B cell (primary cell): ENCODE measurements around the gene TRPM6. TPM values are rescaled to one million over a fixed set of nuclear protein-coding genes. Genes with fewer than 3 reads are reported as not detected.

Experiments used
- ATAC-seq: fragments of 200-7000 bp; cut with Tn5 transposase; one replicate; pipeline ENCODE4 v1.10.0; 2021; ENCODE audit warnings: low read depth, mild to moderate bottlenecking, moderate number of reproducible peaks, moderate library complexity
- CTCF ChIA-PET: fragments of 350-600 bp; sonication (Branson Sonifier 250); formaldehyde crosslinking; loops from one replicate; lab custom pipeline; 2021; ENCODE audit warnings: antibody characterized with exemption, inconsistent platforms; lab: Charles Lee
- POLR2A ChIA-PET: fragments of 350-600 bp; sonication (Branson Sonifier 250); formaldehyde crosslinking; loops from one replicate; lab custom pipeline; 2021; ENCODE audit warnings: antibody characterized with exemption; lab: Charles Lee
- DNase-seq: peaks from one replicate; pipeline ENCODE4 v3.0.0; 2013
- H2AFZ ChIP-seq: 2 replicates; pipeline ENCODE4 v1.6.1; 2012; ENCODE audit warnings: mild to moderate bottlenecking, low read depth, low read length; ENCODE audit not compliant: insufficient read depth, poor library complexity, severe bottlenecking
- H3K27ac ChIP-seq, 2 donors: 1 replicate in 1 of 2; 2 replicates in 1 of 2; pipeline ENCODE4 v1.5.1; 2012 to 2013; ENCODE audit warnings: low read length in 2 of 2, mild to moderate bottlenecking in 2 of 2, moderate library complexity in 1 of 2
- H3K27me3 ChIP-seq, 4 experiments: fragments of 200-600 bp in 1 of 4; sonication (generic) in 1 of 4; replicated peaks in 1 of 4; 1 replicate in 2 of 4; 2 replicates in 2 of 4; pipeline versions ENCODE4 v1.6.1 to v1.7.0; 2013 to 2016; ENCODE audit warnings: low read length in 3 of 4, mild to moderate bottlenecking in 2 of 4, mixed read lengths in 1 of 4, moderate library complexity in 1 of 4; ENCODE audit not compliant: insufficient read depth in 4 of 4, control insufficient read depth in 3 of 4; ENCODE audit errors: control extremely low read depth in 1 of 4
- H3K36me3 ChIP-seq, 2 experiments: replicated peaks in 1 of 2; 1 replicate in 1 of 2; 2 replicates in 1 of 2; pipeline versions ENCODE4 v1.6.1 to v1.7.1; 2013; ENCODE audit warnings: low read length in 1 of 2; ENCODE audit not compliant: insufficient read depth in 2 of 2, control insufficient read depth in 1 of 2; ENCODE audit errors: control extremely low read depth in 1 of 2, extremely low read depth in 1 of 2
- H3K4me1 ChIP-seq, 2 donors: fragments of 200-600 bp in 1 of 2; sonication (generic) in 1 of 2; 1 replicate in 1 of 2; 2 replicates in 1 of 2; pipeline versions ENCODE4 v1.5.1 to v1.6.1; 2013 to 2017; ENCODE audit warnings: low read length in 2 of 2; ENCODE audit not compliant: control insufficient read depth in 2 of 2, insufficient read depth in 2 of 2
- H3K4me2 ChIP-seq: replicated peaks from 2 replicates; pipeline ENCODE3; 2012; ENCODE audit warnings: mild to moderate bottlenecking, low read depth, low read length; ENCODE audit not compliant: poor library complexity, severe bottlenecking
- H3K4me3 ChIP-seq, 5 experiments: fragments of 200-600 bp in 1 of 5; sonication (generic) in 1 of 5; 1 replicate in 3 of 5; 2 replicates in 2 of 5; pipeline versions ENCODE4 v1.5.1 to v1.7.0; 2011 to 2016; ENCODE audit warnings: low read length in 4 of 5, mild to moderate bottlenecking in 4 of 5, low read depth in 2 of 5, control low read depth in 1 of 5, moderate library complexity in 1 of 5; ENCODE audit not compliant: insufficient read depth in 1 of 5; ENCODE audit errors: control extremely low read depth in 1 of 5, extremely low read depth in 1 of 5
- H3K79me2 ChIP-seq: fragments of 200-600 bp; sonication (generic); one replicate; pipeline ENCODE4 v1.6.0; 2016; ENCODE audit warnings: low read length; ENCODE audit not compliant: control insufficient read depth, insufficient read depth
- H3K9ac ChIP-seq: fragments of 200-600 bp; sonication (generic); 2 replicates; pipeline ENCODE4 v1.6.1; 2017; ENCODE audit warnings: mild to moderate bottlenecking, low read length, moderate library complexity
- H3K9me3 ChIP-seq, 3 donors: one replicate each; pipeline versions ENCODE4 v1.6.1 to v1.7.1; 2013; ENCODE audit warnings: low read length in 2 of 3; ENCODE audit not compliant: control insufficient read depth in 2 of 3, insufficient read depth in 1 of 3; ENCODE audit errors: control extremely low read depth in 1 of 3
- H4K20me1 ChIP-seq: 2 replicates; pipeline ENCODE4 v1.6.0; 2012; ENCODE audit warnings: mild to moderate bottlenecking, low read length; ENCODE audit not compliant: insufficient read depth, control insufficient read depth, poor library complexity, severe bottlenecking
- H3K27ac Mint-ChIP-seq: one replicate; pipeline ENCODE4 v1.8.0; 2021; ENCODE audit warnings: mixed read lengths
- H3K27me3 Mint-ChIP-seq: one replicate; pipeline ENCODE4 v1.8.0; 2021; ENCODE audit warnings: mixed read lengths
- H3K4me1 Mint-ChIP-seq: one replicate; pipeline ENCODE4 v1.8.0; 2021; ENCODE audit warnings: mixed read lengths
- H3K4me3 Mint-ChIP-seq: one replicate; pipeline ENCODE4 v1.8.0; 2021; ENCODE audit warnings: mixed read lengths
- H3K9me3 Mint-ChIP-seq: one replicate; pipeline ENCODE4 v1.8.0; 2022; ENCODE audit warnings: mixed read lengths; ENCODE audit not compliant: insufficient read depth
- CTCF ChIP-seq: fragments of 200-600 bp; IDR thresholded peaks from one replicate; pipeline ENCODE4 v1.8.0; 2022; ENCODE audit warnings: antibody characterized with exemption, mild to moderate bottlenecking
- EZH2 ChIP-seq: IDR thresholded peaks from 2 replicates; pipeline ENCODE4 v1.6.1; 2012; ENCODE audit warnings: borderline replicate concordance, low read depth, mild to moderate bottlenecking, moderate library complexity, low read length; ENCODE audit not compliant: insufficient read depth, poor library complexity, severe bottlenecking
- WGBS: methylation state at CpG from one replicate; pipeline ENCODE4 v1.1.5; 2013; ENCODE audit warnings: missing lambda C conversion rate; ENCODE audit not compliant: insufficient coverage; 5-methylcytosine and 5-hydroxymethylcytosine counted together
- intact Hi-C: fragments of 100-400 bp; cut with micrococcal nuclease; formaldehyde crosslinking; loops from one replicate; pipeline ENCODE4 v1.10.0; 2022
- polyA plus RNA-seq: library from polyadenylated mRNA; depleted of rRNA; stranded (reverse); fragments of >200 nt; gene quantifications from 2 replicates; pipeline ENCODE4 v1.2.3, GENCODE V29; 2012
- total RNA-seq, 2 donors: library from RNA; stranded (reverse); fragments of 120-200 nt in 1 of 2; gene quantifications; 1 replicate in 1 of 2; 2 replicates in 1 of 2; pipeline versions ENCODE4 v1.2.3 to v1.2.4, GENCODE V29; 2013 to 2022

The TRPM6 gene
- total and polyA plus RNA-seq, 2 donors (not counting 1 experiment from before 2014, with no cell fraction given), result not detected

- no peak overlapping the region for H3K9ac ChIP-seq
- ChIA-PET POLR2A (no interaction called here), CTCF (interaction anchor here (0.8 kb wide), 1 partner anchor 18 kb away, joined by 3 read pairs; no protein-coding TSS in a partner anchor)
- H3K27me3 ChIP-seq, result no peaks in the 10 kb centered on the region
- WGBS, result 100% methylated on average over 2 of the region's 3 CpGs
- H4K20me1 ChIP-seq, result no peaks in the 10 kb centered on the region
- no peak overlapping the region for H3K4me3 Mint-ChIP-seq
- no peaks in the 10 kb centered on the region for H3K79me2 ChIP-seq
- intact Hi-C loops, result no loop called here
- H3K27ac ChIP-seq, result no peak overlapping the region
- no peak overlapping the region for H2AFZ ChIP-seq
- no peaks in the 10 kb centered on the region for H3K4me1 ChIP-seq
- TF ChIP-seq EZH2 (no peak), CTCF (no peak)
- no peaks in the 10 kb centered on the region for H3K4me1 Mint-ChIP-seq
- ATAC-seq (no peak), DNase-seq (no peak)
- H3K4me3 ChIP-seq, result no peak overlapping the region
- H3K9me3 Mint-ChIP-seq, result no peaks in the 10 kb centered on the region
- peaks cover 26% of the 10 kb centered on the region for H3K27me3 Mint-ChIP-seq
- no peaks in the 10 kb centered on the region for H3K36me3 ChIP-seq
- H3K9me3 ChIP-seq, result no peaks in the 10 kb centered on the region
- no peak overlapping the region for H3K4me2 ChIP-seq
- no peak overlapping the region for H3K27ac Mint-ChIP-seq
Measured at GRCh38 chr9:74755999-74756398, 131.7 kb downstream of the TRPM6 start.

GRCh38 chr9:74755355-74755754 lies 132.4 kb downstream of the TRPM6 start:
- H3K79me2 ChIP-seq, result no peaks in the 10 kb centered on the region
- DNase-seq, result no peak
- no peaks in the 10 kb centered on the region for H4K20me1 ChIP-seq
- no peak overlapping the region for H2AFZ ChIP-seq
- H3K9ac ChIP-seq, result no peak overlapping the region
- H3K27me3 ChIP-seq, result no peaks in the 10 kb centered on the region
- no peaks in the 10 kb centered on the region for H3K9me3 ChIP-seq
- no peak overlapping the region for H3K4me3 Mint-ChIP-seq
- H3K36me3 ChIP-seq, result no peaks in the 10 kb centered on the region
- H3K4me2 ChIP-seq, result no peak overlapping the region
- ATAC-seq, result no peak
- no peaks in the 10 kb centered on the region for H3K4me1 ChIP-seq
- no peak overlapping the region for H3K27ac Mint-ChIP-seq
- CTCF ChIA-PET, result no interaction called here
- no peak overlapping the region for H3K4me3 ChIP-seq
- no peaks in the 10 kb centered on the region for H3K4me1 Mint-ChIP-seq
- POLR2A ChIA-PET, result no interaction called here
- TF ChIP-seq EZH2 (no peak), CTCF (no peak)
- H3K27ac ChIP-seq, result no peak overlapping the region
- no peaks in the 10 kb centered on the region for H3K9me3 Mint-ChIP-seq
- peaks cover 24% of the 10 kb centered on the region for H3K27me3 Mint-ChIP-seq
- intact Hi-C loops, result no loop called here
